ENCODE measurements around the gene KIN.

DNA sequence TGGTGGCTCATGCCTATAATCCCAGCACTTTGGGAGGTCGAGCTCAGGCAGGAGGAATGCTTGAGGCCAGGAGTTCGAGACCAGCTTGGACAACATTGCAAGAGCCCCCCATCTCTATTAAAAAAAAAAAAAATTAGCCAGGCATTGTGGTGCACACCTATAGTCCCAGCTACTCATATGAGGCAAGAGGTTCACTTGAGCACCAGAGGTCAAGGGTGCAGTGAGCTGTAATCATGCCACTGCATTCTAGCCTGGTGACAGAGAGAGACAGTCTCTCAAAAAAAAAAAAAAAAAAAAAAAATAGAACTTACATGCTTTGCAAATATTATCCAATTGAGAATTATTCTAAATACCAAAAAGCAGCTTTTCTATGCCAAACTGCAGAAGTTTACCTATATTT is 11.0 kb downstream of the KIN start:
- TF ChIP-seq CTCF (IDR thresholded peaks at IDR 0.05) (no peak), EZH2phosphoT487 (IDR thresholded peaks at IDR 0.05) (no peak), EZH2 (IDR thresholded peaks at IDR 0.05) (no peak)
